ENCODE data around the gene UNC45B. TPM values are rescaled to one million over a fixed set of nuclear protein-coding genes. Genes with fewer than 3 reads are reported as not detected.

Gene UNC45B
- total and polyA plus RNA-seq, 7 experiments from 2014 or later: 0.10 to 0.62 (median 0.22) TPM

GRCh38 chr17:35135322-35135721 lies 12.3 kb upstream of the UNC45B start:
- ATAC-seq (no peak), DNase-seq (no peak)
- Histone ChIP-seq H3K9me3 (ENCODE audit: control insufficient read depth in 2 of 3, low read length in 3 of 3) (no peaks in the 10 kb centered on the region), H3K27ac (ENCODE audit: low read depth, low read length) (no peak overlapping the region), H3K4me1 (ENCODE audit: control insufficient read depth in 2 of 2, insufficient read depth in 2 of 2, low read length in 2 of 2) (no peaks in the 10 kb centered on the region), H3K36me3 (ENCODE audit: control insufficient read depth in 2 of 3, insufficient read depth in 3 of 3, low read length in 3 of 3) (peaks cover 22 to 96% (median 28%) of the 10 kb centered on the region in 3 experiments), H3K4me3 (ENCODE audit: low read length) (no peak overlapping the region), H3K27me3 (ENCODE audit: control insufficient read depth in 2 of 2, insufficient read depth in 2 of 2, low read length in 2 of 2) (no peaks in the 10 kb centered on the region)
- H3K4me1 Mint-ChIP-seq: peaks cover 0 to 5% (median 0%) of the 10 kb centered on the region in 7 donors
- H3K27me3 Mint-ChIP-seq: no peaks in the 10 kb centered on the region
- peaks cover 12 to 46% (median 17%) of the 10 kb centered on the region in 5 donors for H3K36me3 Mint-ChIP-seq
- POLR2A ChIA-PET: interaction anchor here (0.7 to 1.2 kb wide), 2 partner anchors 42 to 106 kb away, joined by 3 to 4 read pairs; no protein-coding TSS in a partner anchor
- H3K27ac Mint-ChIP-seq: peak overlapping the region in 2 of 9 donors; percentile 33 to 63
- intact Hi-C loops (cut with micrococcal nuclease): no loop called here
- CTCF ChIA-PET: no interaction called here
- H3K4me3 Mint-ChIP-seq: no peak overlapping the region
- H3K9me3 Mint-ChIP-seq: no peaks in the 10 kb centered on the region

DNA sequence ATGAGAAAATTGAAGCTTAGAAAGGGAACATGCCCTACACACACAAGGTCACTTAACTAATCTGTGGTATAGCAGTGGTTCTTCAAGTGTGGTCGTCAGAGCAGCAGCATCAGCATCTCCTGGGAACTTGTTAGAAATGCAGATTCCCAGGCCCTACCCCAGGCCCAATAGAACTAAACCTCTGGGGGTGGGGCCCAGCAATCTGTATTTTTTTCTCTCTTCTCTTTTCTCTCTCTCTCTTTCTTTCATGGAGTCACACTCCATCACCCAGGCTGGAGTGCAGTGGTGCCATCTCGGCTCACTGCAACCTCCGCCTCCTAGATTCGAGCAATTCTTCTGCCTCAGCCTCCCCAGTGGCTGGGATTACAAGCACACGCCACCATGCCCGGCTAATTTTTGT lies 9.4 kb upstream of the UNC45B start:
- intact Hi-C loops (cut with micrococcal nuclease): no loop called here
- ChIA-PET POLR2A (interaction anchor here (0.6 kb wide), 1 partner anchor 87 kb away, joined by 3 read pairs; no protein-coding TSS in a partner anchor), CTCF (interaction anchor here (0.6 kb wide), 1 partner anchor 135 kb away, joined by 3 read pairs; no protein-coding TSS in a partner anchor)
- Histone ChIP-seq H3K36me3 (ENCODE audit: control insufficient read depth in 2 of 3, insufficient read depth in 3 of 3, low read length in 3 of 3) (peaks cover 22 to 73% (median 28%) of the 10 kb centered on the region in 3 experiments), H3K4me3 (ENCODE audit: low read length) (no peak overlapping the region), H3K27me3 (ENCODE audit: control insufficient read depth in 2 of 2, insufficient read depth in 2 of 2, low read length in 2 of 2) (no peaks in the 10 kb centered on the region), H3K4me1 (ENCODE audit: control insufficient read depth in 2 of 2, insufficient read depth in 2 of 2, low read length in 2 of 2) (peaks cover 6 to 13% of the 10 kb centered on the region in 2 donors), H3K9me3 (ENCODE audit: control insufficient read depth in 2 of 3, low read length in 3 of 3) (no peaks in the 10 kb centered on the region), H3K27ac (ENCODE audit: low read depth, low read length) (no peak overlapping the region)
- Mint-ChIP-seq H3K4me1 (peaks cover 3 to 23% (median 14%) of the 10 kb centered on the region in 7 donors), H3K9me3 (no peaks in the 10 kb centered on the region), H3K4me3 (no peak overlapping the region), H3K27ac (peak overlapping the region in 3 of 9 donors; percentile 16 to 43 (median 30)), H3K36me3 (peaks cover 12 to 35% (median 17%) of the 10 kb centered on the region in 5 donors), H3K27me3 (no peaks in the 10 kb centered on the region)
- ATAC-seq (no peak), DNase-seq (no peak)

DNA sequence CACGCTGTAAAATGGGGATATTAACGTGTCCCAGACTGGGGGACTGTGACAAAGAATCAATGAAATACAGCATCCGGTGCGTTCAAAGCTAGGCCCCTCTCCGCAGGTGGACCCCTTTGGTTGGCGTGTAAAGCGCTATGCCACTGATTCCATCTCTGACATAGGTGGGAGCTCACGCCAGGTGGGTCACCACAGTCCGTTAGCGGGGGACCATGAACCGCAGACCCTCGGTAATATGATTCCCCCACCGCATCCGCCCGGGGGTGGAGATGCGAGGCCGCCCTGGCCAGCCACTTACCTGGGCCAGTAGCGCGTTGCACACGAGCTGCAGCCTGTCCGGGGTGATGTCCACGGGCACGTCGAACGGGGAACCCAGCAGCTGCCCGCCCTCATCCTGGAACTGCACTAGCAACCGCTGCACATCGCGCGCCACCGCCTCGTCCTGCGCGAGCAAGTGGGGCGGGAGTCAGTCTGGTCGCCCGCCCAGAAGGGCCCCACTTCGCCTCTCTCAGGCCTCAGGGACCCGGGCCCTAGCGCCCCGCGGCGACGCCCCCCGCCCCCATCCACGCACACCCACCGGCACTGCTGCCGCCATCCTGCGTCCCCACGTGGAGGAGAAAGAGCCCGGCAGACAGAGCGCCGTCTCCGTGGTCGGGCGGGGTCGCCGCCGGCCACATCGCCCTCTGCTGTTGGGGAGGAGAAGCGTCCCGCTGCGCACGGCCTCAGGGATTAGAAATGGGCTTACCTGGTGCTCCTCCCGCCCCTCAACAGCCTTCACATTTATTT lies 5.7 kb upstream of the UNC45B start, which contains the start of gene NLE1:
Gene NLE1, minus strand, starts transcription at position 623 of the 786 bp plus-strand sequence. Its CDS starts 28 bp downstream, at position 595.
- Histone ChIP-seq H3K27ac (ENCODE audit: low read depth, low read length) (peak within 1 kb of the TSS; percentile 81), H3K4me1 (ENCODE audit: control insufficient read depth in 2 of 2, insufficient read depth in 2 of 2, low read length in 2 of 2) (peaks cover 6 to 13% of the 10 kb centered on the region in 2 donors), H3K27me3 (ENCODE audit: control insufficient read depth in 2 of 2, insufficient read depth in 2 of 2, low read length in 2 of 2) (no peaks in the 10 kb centered on the region), H3K4me3 (ENCODE audit: low read length) (peak within 1 kb of the TSS; percentile 79), H3K9me3 (ENCODE audit: control insufficient read depth in 2 of 3, low read length in 3 of 3) (no peaks in the 10 kb centered on the region), H3K36me3 (ENCODE audit: control insufficient read depth in 2 of 3, insufficient read depth in 3 of 3, low read length in 3 of 3) (peaks cover 6 to 36% (median 6%) of the 10 kb centered on the region in 3 experiments)
- POLR2A ChIA-PET: interaction anchor here (0.5 to 3.2 kb wide), 15 partner anchors 11 to 602 kb away, joined by 3 to 35 read pairs (median 4); partner anchors contain the start of genes FNDC8, PEX12 and SLFN5
- CTCF ChIA-PET: interaction anchor here (0.8 to 1.7 kb wide), 6 partner anchors 19 to 622 kb away, joined by 3 to 9 read pairs (median 3); no protein-coding TSS in a partner anchor
- Mint-ChIP-seq H3K36me3 (peaks cover 0 to 6% (median 0%) of the 10 kb centered on the region in 5 donors), H3K9me3 (no peaks in the 10 kb centered on the region), H3K4me1 (peaks cover 7 to 30% (median 21%) of the 10 kb centered on the region in 7 donors), H3K27ac (peak within 1 kb of the TSS; percentile 66 to 90 (median 87)), H3K4me3 (peak within 1 kb of the TSS; percentile 77 to 88 (median 86)), H3K27me3 (no peaks in the 10 kb centered on the region)
- DNase-seq: peak; percentile 79 to 94 (median 89)
- intact Hi-C loops (cut with micrococcal nuclease): loop anchor here (1.0 to 10.0 kb wide), 11 partner anchors 19 to 603 kb away; partner anchors contain the start of genes PEX12 (in 2 of the 2), SLFN12 (in 1 of the 2) and SLFN5 (in 1 of the 2)
- ATAC-seq: peak; percentile 100

GRCh38 chr17:35142467-35142796 lies 5.2 kb upstream of the UNC45B start:
- Mint-ChIP-seq H3K4me3 (peak overlapping the region; percentile 77 to 88 (median 86)), H3K27ac (peak overlapping the region; percentile 65 to 90 (median 87)), H3K9me3 (no peaks in the 10 kb centered on the region), H3K27me3 (no peaks in the 10 kb centered on the region), H3K36me3 (peaks cover 0 to 6% (median 0%) of the 10 kb centered on the region in 5 donors), H3K4me1 (peaks cover 7 to 30% (median 21%) of the 10 kb centered on the region in 7 donors)
- Histone ChIP-seq H3K4me1 (ENCODE audit: control insufficient read depth in 2 of 2, insufficient read depth in 2 of 2, low read length in 2 of 2) (peaks cover 6 to 13% of the 10 kb centered on the region in 2 donors), H3K4me3 (ENCODE audit: low read length) (peak overlapping the region; percentile 79), H3K36me3 (ENCODE audit: control insufficient read depth in 2 of 3, insufficient read depth in 3 of 3, low read length in 3 of 3) (peaks cover under 1 to 30% (median 6%) of the 10 kb centered on the region in 3 experiments), H3K9me3 (ENCODE audit: control insufficient read depth in 2 of 3, low read length in 3 of 3) (no peaks in the 10 kb centered on the region), H3K27me3 (ENCODE audit: control insufficient read depth in 2 of 2, insufficient read depth in 2 of 2, low read length in 2 of 2) (no peaks in the 10 kb centered on the region), H3K27ac (ENCODE audit: low read depth, low read length) (peak overlapping the region; percentile 81)
- no peak for ATAC-seq
- intact Hi-C loops (cut with micrococcal nuclease): loop anchor here (1.0 to 10.0 kb wide), 11 partner anchors 19 to 602 kb away; partner anchors contain the start of genes PEX12 (in 2 of the 2), SLFN12 (in 1 of the 2) and SLFN5 (in 1 of the 2)
- DNase-seq: no peak
- POLR2A ChIA-PET: interaction anchor here (1.0 to 3.2 kb wide), 5 partner anchors 18 to 436 kb away, joined by 3 to 35 read pairs (median 11); partner anchors contain the start of genes PEX12, RAD51D and SLFN5
- CTCF ChIA-PET: interaction anchor here (1.7 to 2.0 kb wide), 2 partner anchors 96 to 99 kb away, joined by 4 to 9 read pairs; no protein-coding TSS in a partner anchor

DNA sequence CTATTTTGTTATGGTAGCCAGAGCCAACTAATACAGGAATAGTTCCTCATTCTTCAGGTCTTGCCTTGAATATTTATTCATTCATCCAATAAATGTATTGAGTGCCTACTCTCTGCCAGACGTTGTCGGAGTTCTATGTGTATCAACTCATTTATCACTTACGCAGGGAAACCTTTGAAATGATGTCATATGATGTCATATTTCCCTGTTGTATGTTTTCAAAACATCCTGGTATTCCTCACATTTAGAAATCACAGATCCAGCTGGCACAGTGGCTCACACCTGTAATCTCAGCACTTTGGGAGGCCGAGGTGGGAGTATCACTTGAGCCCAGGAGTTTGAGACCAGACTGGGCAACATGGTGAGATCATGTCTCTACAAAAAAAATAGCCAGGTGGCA lies 2.8 kb upstream of the UNC45B start:
- H3K27ac Mint-ChIP-seq: no peak overlapping the region
- DNase-seq (no peak), ATAC-seq (no peak)
- no peaks in the 10 kb centered on the region for H3K9me3 ChIP-seq (ENCODE audit: control insufficient read depth in 2 of 3, low read length in 3 of 3)
- no peaks in the 10 kb centered on the region for H3K9me3 Mint-ChIP-seq
- H3K4me3 Mint-ChIP-seq: no peak overlapping the region
- no peak overlapping the region for H3K27ac ChIP-seq (ENCODE audit: low read depth, low read length)
- peaks cover 0 to 3% (median 0%) of the 10 kb centered on the region in 5 donors for H3K27me3 Mint-ChIP-seq
- intact Hi-C loops (cut with micrococcal nuclease): loop anchor here in 1 of 2 donors (10.0 kb wide), 1 partner anchor 600 kb away; no protein-coding TSS in a partner anchor
- H3K4me1 ChIP-seq (ENCODE audit: control insufficient read depth in 2 of 2, insufficient read depth in 2 of 2, low read length in 2 of 2): peaks cover 6 to 13% of the 10 kb centered on the region in 2 donors
- peaks cover 0 to 1% (median 0%) of the 10 kb centered on the region in 5 donors for H3K36me3 Mint-ChIP-seq
- CTCF ChIA-PET: interaction anchor here (0.8 to 1.0 kb wide), 2 partner anchors 13 to 602 kb away, joined by 3 to 11 read pairs; no protein-coding TSS in a partner anchor
- no peaks in the 10 kb centered on the region for H3K27me3 ChIP-seq (ENCODE audit: control insufficient read depth in 2 of 2, insufficient read depth in 2 of 2, low read length in 2 of 2)
- peaks cover 7 to 26% (median 21%) of the 10 kb centered on the region in 7 donors for H3K4me1 Mint-ChIP-seq
- H3K4me3 ChIP-seq (ENCODE audit: low read length): no peak overlapping the region
- peaks cover 0 to 6% (median 0%) of the 10 kb centered on the region in 3 experiments for H3K36me3 ChIP-seq (ENCODE audit: control insufficient read depth in 2 of 3, insufficient read depth in 3 of 3, low read length in 3 of 3)
- POLR2A ChIA-PET: interaction anchor here (0.5 to 3.4 kb wide), 5 partner anchors 9 to 394 kb away, joined by 3 to 32 read pairs (median 5); partner anchors contain the start of gene SLFN5

All from naive thymus-derived CD4-positive, alpha-beta T cell (primary cell).